Skeletal muscle satellite cell (primary cell): ENCODE data around the gene ADAM12.
A peak's percentile ranks its signal among the peaks of the same experiment; 100 is the strongest.

Experiments
- H3K27me3 ChIP-seq: 2 replicates; pipeline ENCODE4 v1.7.0; 2013; ENCODE audit warnings: low read length; ENCODE audit not compliant: control insufficient read depth, insufficient read depth
- H3K36me3 ChIP-seq: 2 replicates; pipeline ENCODE4 v1.7.0; 2013; ENCODE audit warnings: mild to moderate bottlenecking, control low read depth, low read length; ENCODE audit not compliant: insufficient read depth
- H3K4me1 ChIP-seq: 2 replicates; pipeline ENCODE4 v1.7.0; 2013; ENCODE audit warnings: low read length; ENCODE audit not compliant: control insufficient read depth, insufficient read depth
- H3K4me2 ChIP-seq: 2 replicates; pipeline ENCODE4 v1.7.0; 2013; ENCODE audit warnings: mild to moderate bottlenecking, low read length
- H3K4me3 ChIP-seq: 2 replicates; pipeline ENCODE4 v1.7.0; 2013; ENCODE audit warnings: low read length
- H3K9ac ChIP-seq: 2 replicates; pipeline ENCODE4 v1.7.0; 2013; ENCODE audit warnings: mild to moderate bottlenecking, low read depth, low read length, moderate library complexity
- H3K9me3 ChIP-seq: replicated peaks from 2 replicates; pipeline ENCODE4 v1.7.0; 2013; ENCODE audit warnings: mild to moderate bottlenecking, control low read depth, low read length

The ADAM12 gene

GRCh38 chr10:126090911-126091728, 297.2 kb downstream of the ADAM12 start:
- Histone ChIP-seq H3K9ac (peak overlapping the region; percentile 52), H3K4me2 (peak overlapping the region; percentile 49), H3K36me3 (peaks cover 4% of the 10 kb centered on the region), H3K4me1 (peaks cover 43% of the 10 kb centered on the region), H3K4me3 (peak overlapping the region; percentile 6), H3K9me3 (no peaks in the 10 kb centered on the region), H3K27me3 (no peaks in the 10 kb centered on the region)

GRCh38 chr10:126090443-126090842, 297.8 kb downstream of the ADAM12 start:
- Histone ChIP-seq H3K27me3 (no peaks in the 10 kb centered on the region), H3K4me2 (peak overlapping the region; percentile 33), H3K4me3 (no peak overlapping the region), H3K9me3 (no peaks in the 10 kb centered on the region), H3K36me3 (peaks cover 4% of the 10 kb centered on the region), H3K4me1 (peaks cover 43% of the 10 kb centered on the region), H3K9ac (peak overlapping the region; percentile 11)

GRCh38 chr10:126087796-126088505, 300.3 kb downstream of the ADAM12 start:
- Histone ChIP-seq H3K4me1 (peaks cover 39% of the 10 kb centered on the region), H3K27me3 (no peaks in the 10 kb centered on the region), H3K9ac (no peak overlapping the region), H3K36me3 (peaks cover 4% of the 10 kb centered on the region), H3K4me2 (no peak overlapping the region), H3K4me3 (no peak overlapping the region), H3K9me3 (no peaks in the 10 kb centered on the region)

- Histone ChIP-seq H3K4me2 (no peak overlapping the region), H3K9ac (no peak overlapping the region), H3K4me3 (no peak overlapping the region), H3K9me3 (no peaks in the 10 kb centered on the region), H3K36me3 (peaks cover 4% of the 10 kb centered on the region), H3K4me1 (peaks cover 31% of the 10 kb centered on the region), H3K27me3 (no peaks in the 10 kb centered on the region)
Observed at GRCh38 chr10:126087153-126087680, 301.1 kb downstream of the ADAM12 start.

GRCh38 chr10:126085806-126086205, 302.5 kb downstream of the ADAM12 start:
- Histone ChIP-seq H3K4me1 (peaks cover 33% of the 10 kb centered on the region), H3K9ac (no peak overlapping the region), H3K4me3 (no peak overlapping the region)

GRCh38 chr10:126084369-126084768, 303.9 kb downstream of the ADAM12 start:
- Histone ChIP-seq H3K36me3 (peaks cover 4% of the 10 kb centered on the region), H3K27me3 (no peaks in the 10 kb centered on the region), H3K9ac (no peak overlapping the region), H3K4me3 (no peak overlapping the region), H3K4me2 (no peak overlapping the region), H3K4me1 (peaks cover 33% of the 10 kb centered on the region), H3K9me3 (no peaks in the 10 kb centered on the region)

More at GRCh38 chr10:126085806-126086205, 302.5 kb downstream of the ADAM12 start:
- no peaks in the 10 kb centered on the region for H3K27me3 ChIP-seq
- H3K36me3 ChIP-seq: peaks cover 4% of the 10 kb centered on the region
- no peaks in the 10 kb centered on the region for H3K9me3 ChIP-seq
- no peak overlapping the region for H3K4me2 ChIP-seq

- no peaks in the 10 kb centered on the region for H3K9me3 ChIP-seq
- H3K4me3 ChIP-seq: no peak overlapping the region
- no peaks in the 10 kb centered on the region for H3K27me3 ChIP-seq
- H3K36me3 ChIP-seq: peaks cover 4% of the 10 kb centered on the region
- H3K9ac ChIP-seq: no peak overlapping the region
- H3K4me1 ChIP-seq: peaks cover 30% of the 10 kb centered on the region
- no peak overlapping the region for H3K4me2 ChIP-seq
Observed at GRCh38 chr10:126083009-126083408, 305.3 kb downstream of the ADAM12 start.

GRCh38 chr10:126081841-126082466, 306.3 kb downstream of the ADAM12 start:
- no peaks in the 10 kb centered on the region for H3K9me3 ChIP-seq
- no peaks in the 10 kb centered on the region for H3K36me3 ChIP-seq
- H3K4me2 ChIP-seq: no peak overlapping the region
- no peak overlapping the region for H3K9ac ChIP-seq
- peaks cover 21% of the 10 kb centered on the region for H3K4me1 ChIP-seq
- H3K27me3 ChIP-seq: no peaks in the 10 kb centered on the region
- no peak overlapping the region for H3K4me3 ChIP-seq

- peak overlapping the region; percentile 20 for H3K4me3 ChIP-seq
- peak overlapping the region; percentile 20 for H3K9ac ChIP-seq
- H3K4me2 ChIP-seq: peak overlapping the region; percentile 44
Observed at GRCh38 chr10:126080879-126081411, 307.3 kb downstream of the ADAM12 start.

GRCh38 chr10:126080291-126080825, 307.9 kb downstream of the ADAM12 start:
- Histone ChIP-seq H3K4me1 (peaks cover 21% of the 10 kb centered on the region), H3K9me3 (no peaks in the 10 kb centered on the region), H3K9ac (no peak overlapping the region), H3K4me2 (peak overlapping the region; percentile 44), H3K36me3 (no peaks in the 10 kb centered on the region), H3K4me3 (no peak overlapping the region), H3K27me3 (no peaks in the 10 kb centered on the region)

More at GRCh38 chr10:126080879-126081411, 307.3 kb downstream of the ADAM12 start:
- Histone ChIP-seq H3K27me3 (no peaks in the 10 kb centered on the region), H3K9me3 (no peaks in the 10 kb centered on the region), H3K36me3 (no peaks in the 10 kb centered on the region), H3K4me1 (peaks cover 21% of the 10 kb centered on the region)

GRCh38 chr10:126075009-126075408, 313.3 kb downstream of the ADAM12 start:
- peaks cover 7% of the 10 kb centered on the region for H3K4me1 ChIP-seq
- H3K4me2 ChIP-seq: no peak overlapping the region
- H3K9me3 ChIP-seq: no peaks in the 10 kb centered on the region
- no peak overlapping the region for H3K9ac ChIP-seq
- peaks cover 9% of the 10 kb centered on the region for H3K36me3 ChIP-seq
- no peak overlapping the region for H3K4me3 ChIP-seq
- H3K27me3 ChIP-seq: no peaks in the 10 kb centered on the region
